Stimulated activated CD4-positive, alpha-beta T cell treated with anti-CD3 and anti-CD28 coated beads, Interleukin-1b, Interleukin-23, amount 100 ng/mL, for 1 hour (primary cell): ENCODE results near the gene PRIMA1.
"Not testable (repeated sequence)": the region's sequence is repeated elsewhere in the genome, so short reads cannot be mapped to it uniquely, and the experiment has no call there.

Source experiments
- DNase-seq, 2 donors: peaks; one replicate each; pipeline ENCODE4 v3.0.0-alpha.2; 2020; ENCODE audit warnings: low read depth in 2 of 2

PRIMA1 gene

DNA sequence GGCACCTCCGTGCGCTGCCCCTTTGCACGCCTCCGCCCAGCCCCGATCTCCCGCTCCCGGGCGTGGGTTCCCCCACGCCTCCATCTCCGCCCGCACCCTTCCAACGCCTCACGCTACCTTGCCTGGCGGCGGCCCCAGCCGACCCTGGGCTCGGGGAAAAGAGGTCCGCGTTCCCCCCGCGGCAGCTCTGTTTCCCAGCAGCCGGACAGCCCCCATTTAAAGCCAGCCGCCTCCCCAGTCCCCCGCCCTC lies at the start of gene PRIMA1:
PRIMA1 (minus strand) TSS at position 193 of the 250 bp plus-strand sequence. CDS start 767 bp downstream, outside the sequence.
- no peak for DNase-seq

GRCh38 chr14:93834699-93835371 lies 46.5 kb upstream of the PRIMA1 start:
- DNase-seq = no peak

GRCh38 chr14:93832665-93833064 lies 44.4 kb upstream of the PRIMA1 start:
- no peak for DNase-seq

GRCh38 chr14:93832081-93832480 lies 43.8 kb upstream of the PRIMA1 start:
- DNase-seq = no peak

- no peak for DNase-seq
Observed at GRCh38 chr14:93830753-93831461, 42.6 kb upstream of the PRIMA1 start.

- DNase-seq = no peak
Observed at GRCh38 chr14:93829839-93830481, 41.7 kb upstream of the PRIMA1 start.

GRCh38 chr14:93825235-93825553 lies 36.9 kb upstream of the PRIMA1 start:
- no peak for DNase-seq

- DNase-seq = no peak
Observed at GRCh38 chr14:93824518-93825234, 36.4 kb upstream of the PRIMA1 start.

GRCh38 chr14:93824076-93824475 lies 35.8 kb upstream of the PRIMA1 start:
- DNase-seq = no peak

DNA sequence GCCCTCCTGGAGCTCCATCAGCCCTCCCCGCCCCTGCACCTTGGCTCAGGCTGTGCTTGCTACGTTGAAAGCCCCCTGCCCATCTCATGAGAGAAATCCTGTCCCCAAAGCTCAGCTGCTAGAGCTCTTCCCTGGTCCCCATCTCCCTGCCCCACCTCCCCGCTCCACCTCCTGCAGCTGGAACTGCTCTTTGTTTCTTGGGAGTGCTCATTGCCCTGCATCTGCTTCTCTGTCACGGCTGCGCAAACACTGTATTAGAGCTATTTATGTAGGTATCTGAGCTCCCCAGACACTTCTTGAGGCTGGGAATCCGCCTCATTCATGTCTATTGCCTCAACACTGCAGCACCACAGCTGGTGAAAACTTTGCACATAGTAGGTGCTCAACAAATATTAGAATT lies 32.8 kb upstream of the PRIMA1 start:
- DNase-seq = no peak

DNA sequence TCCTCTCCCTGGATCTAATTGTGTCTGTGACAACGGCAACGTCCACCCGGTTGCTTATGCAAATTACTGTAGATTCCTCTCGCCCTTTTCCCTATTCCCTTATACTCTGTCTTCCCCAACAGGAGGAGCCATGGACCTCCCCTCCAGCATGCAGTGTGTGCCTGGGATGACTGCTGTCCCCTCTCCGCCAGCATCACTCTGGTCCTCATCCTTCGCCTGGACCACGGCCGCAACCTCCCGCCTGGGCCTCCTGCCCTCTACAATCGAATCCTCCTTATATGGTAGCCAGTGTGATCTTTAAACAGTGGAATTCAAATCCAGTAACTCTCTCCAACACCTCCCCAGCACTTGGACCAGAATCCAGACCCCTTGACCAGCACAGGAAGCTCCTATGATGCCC lies 30.6 kb upstream of the PRIMA1 start:
- no peak for DNase-seq

GRCh38 chr14:93811676-93812075 lies 23.4 kb upstream of the PRIMA1 start:
- no peak for DNase-seq

- no peak for DNase-seq
Observed at GRCh38 chr14:93811020-93811419, 22.7 kb upstream of the PRIMA1 start.

GRCh38 chr14:93809491-93810420 lies 21.5 kb upstream of the PRIMA1 start:
- DNase-seq = not testable (repeated sequence)

DNA sequence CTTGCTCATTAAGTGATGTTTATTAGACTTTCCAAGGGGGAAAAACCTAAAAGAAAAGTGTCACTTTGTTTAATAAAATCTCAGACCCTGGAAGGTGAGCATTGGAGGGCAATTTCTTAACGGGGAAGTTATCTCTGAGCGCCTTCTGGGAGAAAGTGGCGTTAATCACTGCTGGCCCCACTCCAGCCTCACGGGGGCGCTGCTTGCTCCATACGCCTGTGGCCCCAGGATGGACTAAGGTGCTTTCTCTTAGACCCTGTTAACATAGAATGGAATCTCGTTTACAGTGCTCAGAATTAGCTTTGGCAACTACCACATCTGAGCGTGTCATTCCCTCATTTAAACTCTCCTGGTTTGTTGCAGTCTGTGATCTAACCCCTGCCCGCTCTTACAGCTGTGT lies 16.4 kb upstream of the PRIMA1 start:
- no peak for DNase-seq

- no peak for DNase-seq
Observed at GRCh38 chr14:93803408-93804318, 15.4 kb upstream of the PRIMA1 start.

GRCh38 chr14:93799989-93800921 lies 12.0 kb upstream of the PRIMA1 start:
- no peak for DNase-seq

- no peak for DNase-seq
Observed at GRCh38 chr14:93799617-93799988, 11.3 kb upstream of the PRIMA1 start.

GRCh38 chr14:93797536-93797935 lies 9.3 kb upstream of the PRIMA1 start:
- no peak for DNase-seq

GRCh38 chr14:93797071-93797470 lies 8.8 kb upstream of the PRIMA1 start:
- DNase-seq = no peak
